NT2/D1 (cell line): ENCODE data around the gene ZNF184.

Experiments
- YY1 ChIP-seq: IDR thresholded peaks from 2 replicates; pipeline ENCODE4 v1.6.1; 2011; ENCODE audit not compliant: insufficient read length, insufficient read depth
- ZNF274 ChIP-seq: IDR thresholded peaks from 2 replicates; pipeline ENCODE4 v1.6.1; 2011; ENCODE audit warnings: mild to moderate bottlenecking, low read depth, low read length

- TF ChIP-seq YY1 (no peak), ZNF274 (no peak)
Measured at GRCh38 chr6:27512525-27512924, 39.6 kb upstream of the ZNF184 start.
